Tibial artery (tissue), 4 donors: ENCODE measurements around the gene ARIH1.

Experiments
- DNase-seq, 2 donors: peaks; one replicate each; pipeline ENCODE4 v3.0.0-alpha.2; 2019
- H3K27ac ChIP-seq, 2 donors: fragments of 200-600 bp; sonication (generic) in 1 of 2; 1 replicate in 1 of 2; 2 replicates in 1 of 2; pipeline ENCODE4 v1.5.1; 2018 to 2019; ENCODE audit warnings: mild to moderate bottlenecking in 1 of 2
- H3K27me3 ChIP-seq, 2 donors: fragments of 200-600 bp; sonication (generic) in 1 of 2; one replicate each; pipeline versions ENCODE4 v1.5.1 to v1.6.0; 2016 to 2019
- H3K36me3 ChIP-seq, 3 donors: fragments of 200-600 bp; sonication (generic) in 2 of 3; one replicate each; pipeline ENCODE4 v1.5.1; 2016 to 2019; ENCODE audit warnings: mild to moderate bottlenecking in 2 of 3
- H3K4me1 ChIP-seq, 4 donors: fragments of 200-600 bp; sonication (generic) in 2 of 4; 1 replicate in 3 of 4; 2 replicates in 1 of 4; pipeline ENCODE4 v1.5.1; 2016 to 2019
- H3K4me3 ChIP-seq, 2 donors: fragments of 200-600 bp; sonication (generic) in 1 of 2; 1 replicate in 1 of 2; 2 replicates in 1 of 2; pipeline ENCODE4 v1.5.1; 2018 to 2019; ENCODE audit warnings: mild to moderate bottlenecking in 2 of 2
- H3K9me3 ChIP-seq, 3 donors: fragments of 200-600 bp; sonication (generic) in 1 of 3; one replicate each; pipeline ENCODE4 v1.5.1; 2016 to 2019
- CTCF ChIP-seq, 2 experiments: fragments of 200-600 bp in 1 of 2; fragments of 450-650 bp in 1 of 2; IDR thresholded peaks; one replicate each; pipeline ENCODE4 v1.5.1; 2017 to 2019; ENCODE audit warnings: antibody characterized with exemption in 2 of 2, mild to moderate bottlenecking in 1 of 2, moderate library complexity in 1 of 2
- intact Hi-C: fragments of 100-400 bp; cut with DNase I; formaldehyde crosslinking; loops from one replicate; pipeline ENCODE4 v1.15.0; 2023; ENCODE audit warnings: low total_unique reads

Gene ARIH1

GRCh38 chr15:72488558-72488957 lies 14.4 kb downstream of the ARIH1 start:
- DNase-seq: no peak
- Histone ChIP-seq H3K27me3 (no peaks in the 10 kb centered on the region), H3K27ac (no peak overlapping the region), H3K4me1 (peaks cover 0 to 83% (median 45%) of the 10 kb centered on the region in 4 donors), H3K36me3 (no peaks in the 10 kb centered on the region), H3K4me3 (no peak overlapping the region), H3K9me3 (no peaks in the 10 kb centered on the region)
- TF ChIP-seq CTCF (IDR thresholded peaks at IDR 0.05): no peak
- intact Hi-C loops: no loop called here

GRCh38 chr15:72489943-72490554 lies 15.9 kb downstream of the ARIH1 start:
- DNase-seq: no peak
- peaks cover 0 to 91% (median 46%) of the 10 kb centered on the region in 4 donors for H3K4me1 ChIP-seq

GRCh38 chr15:72491768-72492167 lies 17.6 kb downstream of the ARIH1 start:
- H3K9me3 ChIP-seq: no peaks in the 10 kb centered on the region
- no peaks in the 10 kb centered on the region for H3K36me3 ChIP-seq
- H3K27ac ChIP-seq: no peak overlapping the region
- no peaks in the 10 kb centered on the region for H3K27me3 ChIP-seq
- no peak for DNase-seq
- intact Hi-C loops: no loop called here
- no peak overlapping the region for H3K4me3 ChIP-seq
- H3K4me1 ChIP-seq: peaks cover 0 to 100% (median 42%) of the 10 kb centered on the region in 4 donors
- TF ChIP-seq CTCF (IDR thresholded peaks at IDR 0.05): no peak

More at GRCh38 chr15:72489943-72490554, 15.9 kb downstream of the ARIH1 start:
- no peak overlapping the region for H3K4me3 ChIP-seq
- no peaks in the 10 kb centered on the region for H3K27me3 ChIP-seq
- TF ChIP-seq CTCF (IDR thresholded peaks at IDR 0.05): no peak
- no peak overlapping the region for H3K27ac ChIP-seq
- H3K36me3 ChIP-seq: no peaks in the 10 kb centered on the region
- no peaks in the 10 kb centered on the region for H3K9me3 ChIP-seq
- intact Hi-C loops: no loop called here

GRCh38 chr15:72492733-72493132 lies 18.6 kb downstream of the ARIH1 start:
- DNase-seq: no peak
- Histone ChIP-seq H3K4me1 (peaks cover 0 to 100% (median 37%) of the 10 kb centered on the region in 4 donors), H3K36me3 (no peaks in the 10 kb centered on the region), H3K27ac (no peak overlapping the region), H3K27me3 (no peaks in the 10 kb centered on the region), H3K4me3 (no peak overlapping the region), H3K9me3 (no peaks in the 10 kb centered on the region)
- TF ChIP-seq CTCF (IDR thresholded peaks at IDR 0.05): no peak
- intact Hi-C loops: no loop called here

GRCh38 chr15:72493220-72493619 lies 19.1 kb downstream of the ARIH1 start:
- H3K4me1 ChIP-seq: peaks cover 0 to 98% (median 32%) of the 10 kb centered on the region in 4 donors
- no peak overlapping the region for H3K27ac ChIP-seq
- intact Hi-C loops: no loop called here

More at GRCh38 chr15:72493220-72493619, 19.1 kb downstream of the ARIH1 start:
- H3K27me3 ChIP-seq: no peaks in the 10 kb centered on the region
- no peak overlapping the region for H3K4me3 ChIP-seq
- DNase-seq: no peak
- no peaks in the 10 kb centered on the region for H3K9me3 ChIP-seq
- H3K36me3 ChIP-seq: no peaks in the 10 kb centered on the region
- no peak for TF ChIP-seq CTCF (IDR thresholded peaks at IDR 0.05)
